ENCODE results near the gene PABPN1L.

PABPN1L gene

GRCh38 chr16:88855736-88856121 is 10.7 kb downstream of the PABPN1L start:
- H3K9ac ChIP-seq (ENCODE audit: low read length in 2 of 2), result peak overlapping the region in 1 of 2 donors; percentile 15
- H3K36me3 ChIP-seq (ENCODE audit: control insufficient read depth in 2 of 2, insufficient read depth in 2 of 2, low read length in 2 of 2), result peaks cover 17 to 20% of the 10 kb centered on the region in 2 donors
- no peak overlapping the region for H3K27ac ChIP-seq (ENCODE audit: low read length)
- H3K4me3 ChIP-seq (ENCODE audit: low read length in 2 of 2), result peak overlapping the region; percentile 43 to 76
- H3K9me3 ChIP-seq (ENCODE audit: control insufficient read depth in 2 of 2, low read length in 2 of 2), result no peaks in the 10 kb centered on the region
- H3K4me1 ChIP-seq (ENCODE audit: control insufficient read depth, insufficient read depth, low read length), result peaks cover 35% of the 10 kb centered on the region
- H3K27me3 ChIP-seq (ENCODE audit: control insufficient read depth in 1 of 2, insufficient read depth in 2 of 2, low read length in 2 of 2), result no peaks in the 10 kb centered on the region

GRCh38 chr16:88855176-88855575 is 11.3 kb downstream of the PABPN1L start:
- no peak overlapping the region for H3K27ac ChIP-seq (ENCODE audit: low read length)
- H3K27me3 ChIP-seq (ENCODE audit: control insufficient read depth in 1 of 2, insufficient read depth in 2 of 2, low read length in 2 of 2), result no peaks in the 10 kb centered on the region
- no peaks in the 10 kb centered on the region for H3K9me3 ChIP-seq (ENCODE audit: control insufficient read depth in 2 of 2, low read length in 2 of 2)
- H3K4me3 ChIP-seq (ENCODE audit: low read length in 2 of 2), result no peak overlapping the region
- H3K4me1 ChIP-seq (ENCODE audit: control insufficient read depth, insufficient read depth, low read length), result peaks cover 35% of the 10 kb centered on the region
- no peak overlapping the region for H3K9ac ChIP-seq (ENCODE audit: low read length in 2 of 2)
- peaks cover 13 to 17% of the 10 kb centered on the region in 2 donors for H3K36me3 ChIP-seq (ENCODE audit: control insufficient read depth in 2 of 2, insufficient read depth in 2 of 2, low read length in 2 of 2)

GRCh38 chr16:88854306-88855111 is 12.0 kb downstream of the PABPN1L start:
- Histone ChIP-seq H3K27ac (ENCODE audit: low read length) (no peak overlapping the region), H3K9me3 (ENCODE audit: control insufficient read depth in 2 of 2, low read length in 2 of 2) (no peaks in the 10 kb centered on the region), H3K27me3 (ENCODE audit: control insufficient read depth in 1 of 2, insufficient read depth in 2 of 2, low read length in 2 of 2) (no peaks in the 10 kb centered on the region), H3K4me1 (ENCODE audit: control insufficient read depth, insufficient read depth, low read length) (peaks cover 34% of the 10 kb centered on the region), H3K36me3 (ENCODE audit: control insufficient read depth in 2 of 2, insufficient read depth in 2 of 2, low read length in 2 of 2) (peaks cover 6 to 13% of the 10 kb centered on the region in 2 donors), H3K9ac (ENCODE audit: low read length in 2 of 2) (no peak overlapping the region), H3K4me3 (ENCODE audit: low read length in 2 of 2) (no peak overlapping the region)

DNA sequence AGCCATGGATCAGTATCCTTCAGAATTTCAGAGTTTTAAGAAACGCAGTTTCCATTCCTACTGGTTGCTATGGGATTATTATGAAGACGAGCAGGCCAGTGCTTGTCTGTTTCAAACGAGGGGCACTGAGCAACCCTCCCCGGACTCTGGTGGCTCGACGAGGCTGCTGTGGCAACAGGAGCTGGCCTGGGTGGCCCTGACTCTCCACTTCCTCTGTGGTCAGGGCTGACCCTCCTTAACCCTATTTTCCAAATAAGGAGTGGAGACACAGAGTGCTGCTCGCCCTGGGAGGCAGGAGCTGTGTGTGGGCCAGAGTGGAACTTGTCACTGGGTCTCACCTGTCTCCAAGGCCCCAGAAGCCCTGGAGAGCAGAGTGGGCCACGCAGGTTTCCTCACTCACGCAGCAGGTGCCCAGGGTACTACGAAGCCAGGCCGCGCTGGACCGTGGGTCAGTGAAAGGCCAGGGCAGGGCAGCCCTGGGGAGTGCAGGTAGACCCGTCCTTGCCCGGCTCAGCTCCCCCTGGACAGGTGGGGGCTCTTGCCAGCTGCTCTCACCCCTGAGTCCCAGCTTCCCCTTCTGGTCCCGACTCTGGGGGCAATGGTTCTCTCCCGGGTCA is 13.0 kb downstream of the PABPN1L start:
- no peaks in the 10 kb centered on the region for H3K9me3 ChIP-seq (ENCODE audit: control insufficient read depth in 2 of 2, low read length in 2 of 2)
- H3K9ac ChIP-seq (ENCODE audit: low read length in 2 of 2), result no peak overlapping the region
- H3K27ac ChIP-seq (ENCODE audit: low read length), result no peak overlapping the region

GRCh38 chr16:88851616-88852015 is 14.8 kb downstream of the PABPN1L start:
- H3K4me1 ChIP-seq (ENCODE audit: control insufficient read depth, insufficient read depth, low read length), result peaks cover 12% of the 10 kb centered on the region
- H3K36me3 ChIP-seq (ENCODE audit: control insufficient read depth in 2 of 2, insufficient read depth in 2 of 2, low read length in 2 of 2), result peaks cover 0 to 5% of the 10 kb centered on the region in 2 donors
- H3K27me3 ChIP-seq (ENCODE audit: control insufficient read depth in 1 of 2, insufficient read depth in 2 of 2, low read length in 2 of 2), result no peaks in the 10 kb centered on the region
- H3K27ac ChIP-seq (ENCODE audit: low read length), result no peak overlapping the region
- H3K9ac ChIP-seq (ENCODE audit: low read length in 2 of 2), result no peak overlapping the region
- no peak overlapping the region for H3K4me3 ChIP-seq (ENCODE audit: low read length in 2 of 2)
- H3K9me3 ChIP-seq (ENCODE audit: control insufficient read depth in 2 of 2, low read length in 2 of 2), result no peaks in the 10 kb centered on the region

More for the DNA sequence above, 13.0 kb downstream of the PABPN1L start:
- Histone ChIP-seq H3K4me1 (ENCODE audit: control insufficient read depth, insufficient read depth, low read length) (peaks cover 25% of the 10 kb centered on the region), H3K36me3 (ENCODE audit: control insufficient read depth in 2 of 2, insufficient read depth in 2 of 2, low read length in 2 of 2) (peaks cover 0 to 5% of the 10 kb centered on the region in 2 donors), H3K4me3 (ENCODE audit: low read length in 2 of 2) (no peak overlapping the region), H3K27me3 (ENCODE audit: control insufficient read depth in 1 of 2, insufficient read depth in 2 of 2, low read length in 2 of 2) (no peaks in the 10 kb centered on the region)

GRCh38 chr16:88850531-88851199 is 15.8 kb downstream of the PABPN1L start:
- no peak overlapping the region for H3K9ac ChIP-seq (ENCODE audit: low read length in 2 of 2)
- H3K27ac ChIP-seq (ENCODE audit: low read length), result no peak overlapping the region
- H3K4me3 ChIP-seq (ENCODE audit: low read length in 2 of 2), result no peak overlapping the region
- no peaks in the 10 kb centered on the region for H3K27me3 ChIP-seq (ENCODE audit: control insufficient read depth in 1 of 2, insufficient read depth in 2 of 2, low read length in 2 of 2)
- H3K9me3 ChIP-seq (ENCODE audit: control insufficient read depth in 2 of 2, low read length in 2 of 2), result no peaks in the 10 kb centered on the region
- peaks cover 6% of the 10 kb centered on the region for H3K4me1 ChIP-seq (ENCODE audit: control insufficient read depth, insufficient read depth, low read length)
- H3K36me3 ChIP-seq (ENCODE audit: control insufficient read depth in 2 of 2, insufficient read depth in 2 of 2, low read length in 2 of 2), result peaks cover 0 to 7% of the 10 kb centered on the region in 2 donors

DNA sequence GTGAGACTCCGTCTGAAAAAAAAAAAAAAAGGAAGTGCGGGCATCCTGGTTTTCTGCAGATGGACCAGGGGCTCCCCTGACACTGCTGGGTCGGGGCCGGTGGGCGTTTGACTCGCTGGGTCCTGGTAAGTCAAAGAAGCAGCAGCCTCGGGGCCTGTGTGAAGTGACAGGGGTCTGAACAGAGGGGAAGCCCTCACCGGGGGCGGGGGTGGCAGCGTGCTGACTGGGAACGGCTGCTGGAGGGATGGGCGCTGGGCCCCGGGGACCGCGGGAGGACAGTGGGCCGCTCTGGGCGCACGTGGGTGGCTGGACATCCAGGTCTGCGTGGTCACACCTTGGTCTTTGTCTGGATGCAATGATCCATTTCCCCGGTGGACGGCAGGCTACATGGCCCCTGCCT is 17.9 kb downstream of the PABPN1L start:
- Histone ChIP-seq H3K9ac (ENCODE audit: low read length in 2 of 2) (no peak overlapping the region), H3K4me3 (ENCODE audit: low read length in 2 of 2) (no peak overlapping the region), H3K36me3 (ENCODE audit: control insufficient read depth in 2 of 2, insufficient read depth in 2 of 2, low read length in 2 of 2) (peaks cover 0 to 7% of the 10 kb centered on the region in 2 donors), H3K9me3 (ENCODE audit: control insufficient read depth in 2 of 2, low read length in 2 of 2) (no peaks in the 10 kb centered on the region), H3K4me1 (ENCODE audit: control insufficient read depth, insufficient read depth, low read length) (no peaks in the 10 kb centered on the region), H3K27me3 (ENCODE audit: control insufficient read depth in 1 of 2, insufficient read depth in 2 of 2, low read length in 2 of 2) (no peaks in the 10 kb centered on the region), H3K27ac (ENCODE audit: low read length) (no peak overlapping the region)

GRCh38 chr16:88847654-88848053 is 18.8 kb downstream of the PABPN1L start:
- no peaks in the 10 kb centered on the region for H3K4me1 ChIP-seq (ENCODE audit: control insufficient read depth, insufficient read depth, low read length)
- no peak overlapping the region for H3K9ac ChIP-seq (ENCODE audit: low read length in 2 of 2)
- H3K27me3 ChIP-seq (ENCODE audit: control insufficient read depth in 1 of 2, insufficient read depth in 2 of 2, low read length in 2 of 2), result no peaks in the 10 kb centered on the region
- peaks cover 0 to 7% of the 10 kb centered on the region in 2 donors for H3K36me3 ChIP-seq (ENCODE audit: control insufficient read depth in 2 of 2, insufficient read depth in 2 of 2, low read length in 2 of 2)
- H3K4me3 ChIP-seq (ENCODE audit: low read length in 2 of 2), result no peak overlapping the region
- H3K9me3 ChIP-seq (ENCODE audit: control insufficient read depth in 2 of 2, low read length in 2 of 2), result no peaks in the 10 kb centered on the region
- no peak overlapping the region for H3K27ac ChIP-seq (ENCODE audit: low read length)

GRCh38 chr16:88846088-88846487 is 20.4 kb downstream of the PABPN1L start:
- Histone ChIP-seq H3K36me3 (ENCODE audit: control insufficient read depth in 2 of 2, insufficient read depth in 2 of 2, low read length in 2 of 2) (peaks cover 6 to 7% of the 10 kb centered on the region in 2 donors), H3K27me3 (ENCODE audit: control insufficient read depth in 1 of 2, insufficient read depth in 2 of 2, low read length in 2 of 2) (no peaks in the 10 kb centered on the region), H3K9me3 (ENCODE audit: control insufficient read depth in 2 of 2, low read length in 2 of 2) (no peaks in the 10 kb centered on the region), H3K9ac (ENCODE audit: low read length in 2 of 2) (no peak overlapping the region), H3K27ac (ENCODE audit: low read length) (no peak overlapping the region), H3K4me3 (ENCODE audit: low read length in 2 of 2) (no peak overlapping the region), H3K4me1 (ENCODE audit: control insufficient read depth, insufficient read depth, low read length) (no peaks in the 10 kb centered on the region)

GRCh38 chr16:88844419-88845036 is 21.9 kb downstream of the PABPN1L start:
- Histone ChIP-seq H3K9me3 (ENCODE audit: control insufficient read depth in 2 of 2, low read length in 2 of 2) (no peaks in the 10 kb centered on the region), H3K4me3 (ENCODE audit: low read length in 2 of 2) (no peak overlapping the region), H3K9ac (ENCODE audit: low read length in 2 of 2) (no peak overlapping the region), H3K4me1 (ENCODE audit: control insufficient read depth, insufficient read depth, low read length) (no peaks in the 10 kb centered on the region), H3K27me3 (ENCODE audit: control insufficient read depth in 1 of 2, insufficient read depth in 2 of 2, low read length in 2 of 2) (no peaks in the 10 kb centered on the region), H3K36me3 (ENCODE audit: control insufficient read depth in 2 of 2, insufficient read depth in 2 of 2, low read length in 2 of 2) (peaks cover 9 to 15% of the 10 kb centered on the region in 2 donors), H3K27ac (ENCODE audit: low read length) (no peak overlapping the region)
